ENCODE measurements around the gene TP73. TPM values are rescaled to one million over a fixed set of nuclear protein-coding genes. Genes with fewer than 3 reads are reported as not detected.

TP73 gene
- total and polyA plus RNA-seq, 2 donors (not counting 1 experiment from before 2014, with no cell fraction given): 1.2 to 2.4 TPM

- Histone ChIP-seq H2AFZ (ENCODE audit: insufficient read depth, low read depth, low read length, poor library complexity, severe bottlenecking) (no peak overlapping the region), H3K27ac (ENCODE audit: low read length in 2 of 2) (no peak overlapping the region), H3K9ac (ENCODE audit: low read length) (no peak overlapping the region), H3K4me1 (ENCODE audit: control insufficient read depth in 2 of 2, insufficient read depth in 2 of 2, low read length in 2 of 2) (no peaks in the 10 kb centered on the region), H3K27me3 (replicated peaks in 1 of 4; ENCODE audit: control extremely low read depth in 1 of 4, control insufficient read depth in 3 of 4, insufficient read depth in 4 of 4, low read length in 3 of 4) (peaks cover 0 to 18% (median 2%) of the 10 kb centered on the region in 4 experiments), H4K20me1 (ENCODE audit: control insufficient read depth, insufficient read depth, low read length, poor library complexity, severe bottlenecking) (no peaks in the 10 kb centered on the region), H3K9me3 (ENCODE audit: control extremely low read depth in 1 of 3, control insufficient read depth in 2 of 3, insufficient read depth in 1 of 3, low read length in 2 of 3) (peaks cover 0 to 6% (median 0%) of the 10 kb centered on the region in 3 donors), H3K4me3 (ENCODE audit: control extremely low read depth in 1 of 5, extremely low read depth in 1 of 5, insufficient read depth in 1 of 5, low read depth in 2 of 5, low read length in 4 of 5) (no peak overlapping the region), H3K36me3 (replicated peaks in 1 of 2; ENCODE audit: control extremely low read depth in 1 of 2, control insufficient read depth in 1 of 2, extremely low read depth in 1 of 2, insufficient read depth in 2 of 2, low read length in 1 of 2) (no peaks in the 10 kb centered on the region), H3K79me2 (ENCODE audit: control insufficient read depth, insufficient read depth, low read length) (no peaks in the 10 kb centered on the region), H3K4me2 (replicated peaks; ENCODE audit: low read depth, low read length, poor library complexity, severe bottlenecking) (no peak overlapping the region)
- ATAC-seq (ENCODE audit: low read depth) (no peak), DNase-seq (no peak)
- ChIA-PET POLR2A (no interaction called here), CTCF (interaction anchor here (1.3 kb wide), 1 partner anchor 12 kb away, joined by 5 read pairs; no protein-coding TSS in a partner anchor)
- intact Hi-C loops (cut with micrococcal nuclease): no loop called here
- TF ChIP-seq, protein P1, sequence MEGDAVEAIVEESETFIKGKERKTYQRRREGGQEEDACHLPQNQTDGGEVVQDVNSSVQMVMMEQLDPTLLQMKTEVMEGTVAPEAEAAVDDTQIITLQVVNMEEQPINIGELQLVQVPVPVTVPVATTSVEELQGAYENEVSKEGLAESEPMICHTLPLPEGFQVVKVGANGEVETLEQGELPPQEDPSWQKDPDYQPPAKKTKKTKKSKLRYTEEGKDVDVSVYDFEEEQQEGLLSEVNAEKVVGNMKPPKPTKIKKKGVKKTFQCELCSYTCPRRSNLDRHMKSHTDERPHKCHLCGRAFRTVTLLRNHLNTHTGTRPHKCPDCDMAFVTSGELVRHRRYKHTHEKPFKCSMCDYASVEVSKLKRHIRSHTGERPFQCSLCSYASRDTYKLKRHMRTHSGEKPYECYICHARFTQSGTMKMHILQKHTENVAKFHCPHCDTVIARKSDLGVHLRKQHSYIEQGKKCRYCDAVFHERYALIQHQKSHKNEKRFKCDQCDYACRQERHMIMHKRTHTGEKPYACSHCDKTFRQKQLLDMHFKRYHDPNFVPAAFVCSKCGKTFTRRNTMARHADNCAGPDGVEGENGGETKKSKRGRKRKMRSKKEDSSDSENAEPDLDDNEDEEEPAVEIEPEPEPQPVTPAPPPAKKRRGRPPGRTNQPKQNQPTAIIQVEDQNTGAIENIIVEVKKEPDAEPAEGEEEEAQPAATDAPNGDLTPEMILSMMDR (IDR thresholded peaks at IDR 0.05): no peak
- no peak for TF ChIP-seq EZH2 (IDR thresholded peaks at IDR 0.05; ENCODE audit: borderline replicate concordance, insufficient read depth, low read depth, low read length, poor library complexity, severe bottlenecking)
- WGBS (ENCODE audit: insufficient coverage): 83% methylated on average over 14 of the region's 19 CpGs
- Mint-ChIP-seq H3K27me3 (peaks cover 20% of the 10 kb centered on the region), H3K27ac (no peak overlapping the region), H3K9me3 (ENCODE audit: insufficient read depth) (no peaks in the 10 kb centered on the region), H3K4me1 (no peaks in the 10 kb centered on the region), H3K4me3 (no peak overlapping the region)
Measured at GRCh38 chr1:3712573-3713535, 60.5 kb downstream of the TP73 start.

GRCh38 chr1:3713840-3714239 lies 61.5 kb downstream of the TP73 start:
- Histone ChIP-seq H3K9me3 (ENCODE audit: control extremely low read depth in 1 of 3, control insufficient read depth in 2 of 3, insufficient read depth in 1 of 3, low read length in 2 of 3) (peaks cover 0 to 6% (median 0%) of the 10 kb centered on the region in 3 donors), H3K27ac (ENCODE audit: low read length in 2 of 2) (no peak overlapping the region), H3K9ac (ENCODE audit: low read length) (no peak overlapping the region), H2AFZ (ENCODE audit: insufficient read depth, low read depth, low read length, poor library complexity, severe bottlenecking) (no peak overlapping the region), H3K36me3 (replicated peaks in 1 of 2; ENCODE audit: control extremely low read depth in 1 of 2, control insufficient read depth in 1 of 2, extremely low read depth in 1 of 2, insufficient read depth in 2 of 2, low read length in 1 of 2) (no peaks in the 10 kb centered on the region), H3K4me1 (ENCODE audit: control insufficient read depth in 2 of 2, insufficient read depth in 2 of 2, low read length in 2 of 2) (peaks cover 0 to 2% of the 10 kb centered on the region in 2 donors), H3K27me3 (replicated peaks in 1 of 4; ENCODE audit: control extremely low read depth in 1 of 4, control insufficient read depth in 3 of 4, insufficient read depth in 4 of 4, low read length in 3 of 4) (peaks cover 0 to 20% (median 2%) of the 10 kb centered on the region in 4 experiments), H4K20me1 (ENCODE audit: control insufficient read depth, insufficient read depth, low read length, poor library complexity, severe bottlenecking) (no peaks in the 10 kb centered on the region), H3K4me3 (ENCODE audit: control extremely low read depth in 1 of 5, extremely low read depth in 1 of 5, insufficient read depth in 1 of 5, low read depth in 2 of 5, low read length in 4 of 5) (no peak overlapping the region), H3K4me2 (replicated peaks; ENCODE audit: low read depth, low read length, poor library complexity, severe bottlenecking) (no peak overlapping the region), H3K79me2 (ENCODE audit: control insufficient read depth, insufficient read depth, low read length) (no peaks in the 10 kb centered on the region)
- 92% methylated on average over 7 of the region's 7 CpGs for WGBS (ENCODE audit: insufficient coverage)
- peaks cover 16% of the 10 kb centered on the region for H3K27me3 Mint-ChIP-seq
- TF ChIP-seq EZH2 (IDR thresholded peaks at IDR 0.05; ENCODE audit: borderline replicate concordance, insufficient read depth, low read depth, low read length, poor library complexity, severe bottlenecking): no peak
- TF ChIP-seq, protein P1 (IDR thresholded peaks at IDR 0.05): no peak
- ATAC-seq (ENCODE audit: low read depth) (no peak), DNase-seq (no peak)
- no peaks in the 10 kb centered on the region for H3K4me1 Mint-ChIP-seq
- H3K4me3 Mint-ChIP-seq: no peak overlapping the region
- CTCF ChIA-PET: no interaction called here
- POLR2A ChIA-PET: no interaction called here
- no peak overlapping the region for H3K27ac Mint-ChIP-seq
- no peaks in the 10 kb centered on the region for H3K9me3 Mint-ChIP-seq (ENCODE audit: insufficient read depth)
- intact Hi-C loops (cut with micrococcal nuclease): no loop called here

Measured in B cell (primary cell).